ENCODE results near the gene XPNPEP2. TPM values are rescaled to one million over a fixed set of nuclear protein-coding genes. Genes with fewer than 3 reads are reported as not detected.

Gene XPNPEP2
- total RNA-seq, 2 donors from 2014 or later = 0.20 to 0.31 TPM

DNA sequence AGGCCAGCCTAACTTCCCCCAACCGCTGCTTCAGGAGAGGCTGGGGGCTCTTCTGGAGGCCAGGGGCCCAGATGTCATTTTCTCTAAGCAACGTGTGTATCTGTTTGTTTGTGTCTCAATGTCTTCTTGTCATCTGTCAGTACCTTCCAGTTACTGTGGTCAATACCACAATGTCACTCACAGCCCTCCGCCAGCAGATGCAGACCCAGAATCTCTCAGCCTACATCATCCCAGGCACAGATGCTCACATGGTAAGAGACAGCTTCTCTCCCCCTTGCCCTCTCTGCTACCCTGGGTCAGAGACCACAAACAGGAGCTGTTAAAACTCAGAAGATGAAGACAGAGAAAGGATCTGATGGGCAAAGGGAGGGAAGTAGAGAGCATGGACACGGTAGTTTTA is 5.0 kb downstream of the XPNPEP2 start:
- H3K27ac ChIP-seq (ENCODE audit: low read depth, low read length) = no peak overlapping the region
- H3K9me3 ChIP-seq (ENCODE audit: control insufficient read depth, low read length) = no peaks in the 10 kb centered on the region
- Mint-ChIP-seq H3K27ac (no peak overlapping the region), H3K36me3 (ENCODE audit: low read depth) (no peaks in the 10 kb centered on the region), H3K27me3 (ENCODE audit: insufficient read depth) (peaks cover 7% of the 10 kb centered on the region), H3K4me3 (no peak overlapping the region), H3K4me1 (peaks cover 12% of the 10 kb centered on the region), H3K9me3 (no peaks in the 10 kb centered on the region)
- H3K9ac ChIP-seq (ENCODE audit: extremely low read depth, low read length, poor library complexity, severe bottlenecking) = no peak overlapping the region
- 92% methylated on average over 3 of the region's 4 CpGs; no CpG with 5 or more reads in 1 of the 2 experiments for WGBS, 2 experiments (ENCODE audit: insufficient coverage in 1 of 2, insufficient read length in 1 of 2)
- no peak overlapping the region for H3K4me3 ChIP-seq (ENCODE audit: low read length)
- TF ChIP-seq, protein P1, sequence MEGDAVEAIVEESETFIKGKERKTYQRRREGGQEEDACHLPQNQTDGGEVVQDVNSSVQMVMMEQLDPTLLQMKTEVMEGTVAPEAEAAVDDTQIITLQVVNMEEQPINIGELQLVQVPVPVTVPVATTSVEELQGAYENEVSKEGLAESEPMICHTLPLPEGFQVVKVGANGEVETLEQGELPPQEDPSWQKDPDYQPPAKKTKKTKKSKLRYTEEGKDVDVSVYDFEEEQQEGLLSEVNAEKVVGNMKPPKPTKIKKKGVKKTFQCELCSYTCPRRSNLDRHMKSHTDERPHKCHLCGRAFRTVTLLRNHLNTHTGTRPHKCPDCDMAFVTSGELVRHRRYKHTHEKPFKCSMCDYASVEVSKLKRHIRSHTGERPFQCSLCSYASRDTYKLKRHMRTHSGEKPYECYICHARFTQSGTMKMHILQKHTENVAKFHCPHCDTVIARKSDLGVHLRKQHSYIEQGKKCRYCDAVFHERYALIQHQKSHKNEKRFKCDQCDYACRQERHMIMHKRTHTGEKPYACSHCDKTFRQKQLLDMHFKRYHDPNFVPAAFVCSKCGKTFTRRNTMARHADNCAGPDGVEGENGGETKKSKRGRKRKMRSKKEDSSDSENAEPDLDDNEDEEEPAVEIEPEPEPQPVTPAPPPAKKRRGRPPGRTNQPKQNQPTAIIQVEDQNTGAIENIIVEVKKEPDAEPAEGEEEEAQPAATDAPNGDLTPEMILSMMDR (conservative IDR thresholded peaks at IDR 0.05) = no peak
- H3K4me1 ChIP-seq (ENCODE audit: control insufficient read depth, insufficient read depth, low read length) = no peaks in the 10 kb centered on the region
- no peak for DNase-seq
- H3K27me3 ChIP-seq (ENCODE audit: control insufficient read depth, insufficient read depth, low read length, poor library complexity, severe bottlenecking) = no peaks in the 10 kb centered on the region
- H3K36me3 ChIP-seq (ENCODE audit: control insufficient read depth, insufficient read depth, low read length) = no peaks in the 10 kb centered on the region

DNA sequence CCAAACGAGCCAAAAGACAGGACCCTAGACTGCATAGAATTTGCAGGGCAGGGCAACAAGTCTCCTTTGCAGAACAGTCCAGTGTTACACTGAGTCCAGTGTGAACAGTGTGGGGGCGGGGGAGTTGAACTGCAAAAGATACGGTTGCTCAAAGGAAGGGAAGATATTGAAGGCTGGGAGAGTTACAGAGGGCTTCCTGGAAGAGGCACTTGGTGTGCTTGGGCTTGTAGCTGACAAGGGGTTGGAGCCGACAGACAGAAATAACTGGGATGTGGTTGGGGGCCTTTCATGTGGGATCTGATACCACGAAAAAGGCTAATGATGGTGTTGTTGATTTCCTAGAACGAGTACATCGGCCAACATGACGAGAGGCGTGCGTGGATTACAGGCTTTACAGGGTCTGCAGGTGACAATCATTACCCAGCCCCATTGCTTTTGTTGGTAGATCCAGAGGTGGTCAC is 6.1 kb downstream of the XPNPEP2 start:
- Histone ChIP-seq H3K27ac (ENCODE audit: low read depth, low read length) (no peak overlapping the region), H3K36me3 (ENCODE audit: control insufficient read depth, insufficient read depth, low read length) (no peaks in the 10 kb centered on the region), H3K27me3 (ENCODE audit: control insufficient read depth, insufficient read depth, low read length, poor library complexity, severe bottlenecking) (no peaks in the 10 kb centered on the region), H3K4me1 (ENCODE audit: control insufficient read depth, insufficient read depth, low read length) (no peaks in the 10 kb centered on the region), H3K4me3 (ENCODE audit: low read length) (no peak overlapping the region), H3K9ac (ENCODE audit: extremely low read depth, low read length, poor library complexity, severe bottlenecking) (no peak overlapping the region), H3K9me3 (ENCODE audit: control insufficient read depth, low read length) (no peaks in the 10 kb centered on the region)
- H3K27me3 Mint-ChIP-seq (ENCODE audit: insufficient read depth) = peaks cover 6% of the 10 kb centered on the region
- H3K4me1 Mint-ChIP-seq = peaks cover 6% of the 10 kb centered on the region
- H3K9me3 Mint-ChIP-seq = no peaks in the 10 kb centered on the region
- DNase-seq = no peak
- no peak overlapping the region for H3K27ac Mint-ChIP-seq
- WGBS, 2 experiments (ENCODE audit: insufficient coverage in 1 of 2, insufficient read length in 1 of 2) = 60 to 93% methylated on average over 1 to 10 of the region's 10 CpGs
- H3K36me3 Mint-ChIP-seq (ENCODE audit: low read depth) = no peaks in the 10 kb centered on the region
- no peak overlapping the region for H3K4me3 Mint-ChIP-seq
- TF ChIP-seq, protein P1 (conservative IDR thresholded peaks at IDR 0.05) = no peak

DNA sequence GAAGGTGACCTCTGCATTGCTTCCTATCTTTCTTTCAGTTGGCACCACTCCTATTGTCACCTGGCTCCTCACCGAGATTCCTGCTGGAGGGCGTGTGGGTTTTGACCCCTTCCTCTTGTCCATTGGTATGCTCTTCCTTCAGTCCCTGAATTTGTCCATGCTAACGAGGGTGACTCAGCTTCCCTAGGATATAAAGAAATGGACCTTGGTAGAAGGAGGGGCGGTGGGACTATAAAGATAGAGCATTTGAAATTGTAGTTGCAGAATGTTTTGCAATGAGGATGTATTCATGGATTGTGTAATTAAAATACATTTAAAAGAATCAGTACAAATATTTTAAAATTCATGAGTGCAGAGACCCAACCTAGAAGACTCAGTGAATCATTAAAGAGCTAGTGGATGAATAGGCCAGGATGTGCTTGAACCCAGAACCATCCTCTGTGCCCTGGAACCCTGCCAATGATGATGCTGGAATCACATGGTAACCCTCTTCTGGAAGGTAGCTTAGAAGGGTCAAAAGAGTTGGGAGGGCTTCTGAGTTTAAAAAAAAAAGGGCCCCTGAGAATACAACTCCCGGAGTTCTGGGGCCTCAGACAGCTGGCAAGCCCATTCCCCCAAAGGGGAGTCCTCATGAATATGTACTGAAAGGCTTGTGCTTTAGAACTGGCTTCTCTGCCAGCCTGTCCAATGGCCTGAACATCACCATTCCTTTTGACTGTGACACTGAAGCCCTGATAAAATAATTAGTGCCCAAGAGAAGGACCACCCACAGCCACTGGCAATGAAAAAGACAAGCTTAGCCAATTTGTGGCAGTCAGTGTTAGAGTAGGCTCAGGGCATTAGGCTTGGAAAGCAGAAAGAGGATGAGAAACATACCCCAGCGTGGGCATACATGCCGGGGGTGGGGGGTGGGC is 8.0 kb downstream of the XPNPEP2 start:
- Histone ChIP-seq H3K9me3 (ENCODE audit: control insufficient read depth, low read length) (no peaks in the 10 kb centered on the region), H3K9ac (ENCODE audit: extremely low read depth, low read length, poor library complexity, severe bottlenecking) (no peak overlapping the region), H3K4me1 (ENCODE audit: control insufficient read depth, insufficient read depth, low read length) (no peaks in the 10 kb centered on the region), H3K27me3 (ENCODE audit: control insufficient read depth, insufficient read depth, low read length, poor library complexity, severe bottlenecking) (no peaks in the 10 kb centered on the region), H3K36me3 (ENCODE audit: control insufficient read depth, insufficient read depth, low read length) (no peaks in the 10 kb centered on the region), H3K4me3 (ENCODE audit: low read length) (no peak overlapping the region), H3K27ac (ENCODE audit: low read depth, low read length) (no peak overlapping the region)
- H3K27me3 Mint-ChIP-seq (ENCODE audit: insufficient read depth) = peaks cover 6% of the 10 kb centered on the region
- no peaks in the 10 kb centered on the region for H3K9me3 Mint-ChIP-seq
- H3K36me3 Mint-ChIP-seq (ENCODE audit: low read depth) = no peaks in the 10 kb centered on the region
- WGBS, 2 experiments (ENCODE audit: insufficient coverage in 1 of 2, insufficient read length in 1 of 2) = 97 to 100% methylated on average over 1 to 7 of the region's 7 CpGs
- TF ChIP-seq, protein P1 (conservative IDR thresholded peaks at IDR 0.05) = no peak
- H3K4me3 Mint-ChIP-seq = no peak overlapping the region
- DNase-seq = no peak
- H3K27ac Mint-ChIP-seq = no peak overlapping the region
- H3K4me1 Mint-ChIP-seq = peaks cover 6% of the 10 kb centered on the region

All from endodermal cell (in vitro differentiated cells).